ENCODE measurements around the gene IGF2R. TPM values are rescaled to one million over a fixed set of nuclear protein-coding genes. Genes with fewer than 3 reads are reported as not detected.

The IGF2R gene
- total RNA-seq, 1 experiment from 2014 or later = 51.2 TPM

- DNase-seq (ENCODE audit: low spot score) = no peak
Observed at GRCh38 chr6:160044687-160045086, 75.8 kb downstream of the IGF2R start.

- no peak for DNase-seq (ENCODE audit: low spot score)
Observed at GRCh38 chr6:160048471-160048870, 79.6 kb downstream of the IGF2R start.

DNA sequence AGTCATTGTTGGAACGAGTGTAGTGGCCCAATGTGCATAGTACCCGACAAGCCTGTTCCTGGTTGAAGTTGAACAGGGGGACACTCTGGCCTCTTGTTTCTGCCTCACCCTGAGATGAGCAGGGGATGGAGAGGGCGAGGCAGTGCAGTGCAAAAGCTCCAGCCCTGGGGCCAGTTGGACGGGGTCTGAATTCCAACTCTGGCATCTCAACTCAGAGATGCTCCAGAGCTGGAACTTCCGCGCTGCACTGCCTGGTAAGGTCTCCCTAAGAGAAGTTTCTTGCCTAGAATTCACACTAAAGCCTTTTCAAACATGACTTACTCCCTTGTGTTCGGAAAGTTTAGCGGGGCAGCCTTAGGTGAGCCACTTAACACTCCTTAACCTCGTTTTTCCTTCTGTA lies 80.5 kb downstream of the IGF2R start:
- no peak for DNase-seq (ENCODE audit: low spot score)

- no peak for DNase-seq (ENCODE audit: low spot score)
Observed at GRCh38 chr6:160050022-160050421, 81.1 kb downstream of the IGF2R start.

DNA sequence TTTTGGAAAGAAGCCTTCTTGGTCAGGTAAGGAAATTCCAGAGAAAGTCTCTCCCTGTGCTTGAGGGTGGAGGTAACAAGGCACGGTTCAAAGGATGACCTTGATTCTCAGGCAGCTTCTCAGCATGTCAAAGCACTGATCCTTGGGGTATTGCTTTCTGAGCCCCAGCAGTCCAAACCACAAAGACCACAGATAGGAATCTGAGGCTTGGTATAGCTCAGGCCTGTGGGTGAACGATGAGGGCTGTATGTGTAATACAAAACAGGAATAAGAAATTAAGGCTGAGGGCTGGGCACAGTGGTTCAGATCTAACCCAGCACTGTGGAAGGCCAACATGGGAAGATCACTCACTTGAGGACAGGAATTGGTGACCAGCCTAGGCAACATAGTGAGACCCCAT lies 82.5 kb downstream of the IGF2R start:
- no peak for DNase-seq (ENCODE audit: low spot score)

DNA sequence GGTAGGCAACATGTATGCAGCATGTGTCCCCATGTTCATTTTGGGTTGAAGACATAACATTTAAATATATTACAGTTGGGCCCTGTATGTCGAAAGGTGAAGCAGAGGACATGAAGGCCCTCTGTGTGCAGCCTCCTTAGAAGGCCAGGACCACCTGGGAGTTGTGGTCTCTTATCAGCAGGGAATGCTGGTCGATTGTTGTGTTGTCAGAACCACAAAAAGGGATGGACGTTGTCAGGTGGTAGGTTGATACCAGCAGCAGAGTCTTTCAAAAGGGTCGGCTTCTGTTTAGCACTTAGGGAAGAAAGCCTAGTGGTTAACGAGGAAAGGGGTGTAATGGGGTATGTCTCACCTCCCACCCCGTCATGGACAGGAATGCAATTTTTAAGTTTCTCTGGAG lies 85.4 kb downstream of the IGF2R start:
- no peak for DNase-seq (ENCODE audit: low spot score)

DNA sequence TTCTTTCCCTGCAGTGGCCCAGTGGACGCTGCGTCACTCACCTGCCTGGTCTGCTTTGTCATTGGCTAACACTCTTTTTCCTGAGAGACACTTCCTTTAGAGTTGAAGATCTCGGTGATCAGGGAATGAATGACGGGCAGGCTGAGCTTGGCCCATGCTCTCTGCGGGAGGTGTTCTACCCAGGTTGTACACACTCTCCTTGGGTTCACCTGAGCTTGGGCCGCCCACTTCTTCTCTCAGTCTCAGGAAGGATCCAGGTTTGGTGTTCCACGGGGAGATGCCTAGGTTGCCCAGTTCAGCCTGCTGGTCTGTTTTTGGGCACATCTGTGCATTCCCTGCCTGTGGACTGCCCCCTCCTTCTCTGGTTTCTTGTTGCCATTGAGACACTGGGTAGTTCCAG lies 86.0 kb downstream of the IGF2R start:
- DNase-seq (ENCODE audit: low spot score) = no peak

- DNase-seq (ENCODE audit: low spot score) = no peak
Observed at GRCh38 chr6:160055378-160055777, 86.5 kb downstream of the IGF2R start.

DNA sequence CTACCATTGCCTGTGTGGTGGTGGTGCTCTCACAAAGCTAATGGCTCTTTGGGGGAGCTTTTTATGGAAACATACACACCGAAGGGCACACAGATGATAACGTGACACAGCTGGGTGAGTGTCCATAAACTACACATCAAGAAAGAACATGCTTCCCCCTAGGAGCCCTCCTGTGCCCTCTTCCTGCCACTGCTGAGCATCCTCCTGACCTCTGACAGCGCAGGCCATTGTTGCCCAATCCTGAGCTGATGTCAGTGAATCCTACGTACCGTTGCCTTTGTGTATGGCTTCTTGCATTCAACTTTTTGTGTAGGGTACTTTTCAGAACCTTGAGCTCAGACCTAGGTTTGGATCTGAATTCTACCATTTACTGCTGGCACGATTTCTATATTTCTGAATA lies 86.9 kb downstream of the IGF2R start:
- DNase-seq (ENCODE audit: low spot score) = no peak

DNA sequence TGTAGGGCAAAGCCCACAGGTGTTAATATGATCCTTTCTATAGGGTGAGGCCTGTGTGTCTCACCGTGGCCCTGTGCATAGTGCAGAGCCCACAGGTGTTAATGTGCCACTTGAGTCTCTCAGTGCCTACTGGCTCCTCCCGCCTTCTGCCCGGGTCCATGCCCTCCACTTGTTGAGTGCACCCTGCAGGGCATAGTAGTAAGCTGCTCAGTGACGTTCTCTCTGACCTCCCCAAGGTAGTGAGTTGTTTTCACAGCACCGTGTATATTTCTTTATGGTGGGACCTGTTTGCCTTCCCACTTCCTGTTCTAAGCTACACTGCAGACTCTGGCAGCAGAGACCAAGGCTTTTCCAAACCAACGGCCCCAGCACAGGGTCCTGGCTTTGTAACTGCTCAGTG lies 88.2 kb downstream of the IGF2R start:
- no peak for DNase-seq (ENCODE audit: low spot score)

- no peak for DNase-seq (ENCODE audit: low spot score)
Observed at GRCh38 chr6:160058603-160059215, 89.8 kb downstream of the IGF2R start.

GRCh38 chr6:160060221-160060620 lies 91.3 kb downstream of the IGF2R start:
- DNase-seq (ENCODE audit: low spot score) = no peak

- DNase-seq (ENCODE audit: low spot score) = no peak
Observed at GRCh38 chr6:160060920-160061447, 92.1 kb downstream of the IGF2R start.

GRCh38 chr6:160063771-160064413 lies 95.0 kb downstream of the IGF2R start:
- DNase-seq (ENCODE audit: low spot score) = no peak

DNA sequence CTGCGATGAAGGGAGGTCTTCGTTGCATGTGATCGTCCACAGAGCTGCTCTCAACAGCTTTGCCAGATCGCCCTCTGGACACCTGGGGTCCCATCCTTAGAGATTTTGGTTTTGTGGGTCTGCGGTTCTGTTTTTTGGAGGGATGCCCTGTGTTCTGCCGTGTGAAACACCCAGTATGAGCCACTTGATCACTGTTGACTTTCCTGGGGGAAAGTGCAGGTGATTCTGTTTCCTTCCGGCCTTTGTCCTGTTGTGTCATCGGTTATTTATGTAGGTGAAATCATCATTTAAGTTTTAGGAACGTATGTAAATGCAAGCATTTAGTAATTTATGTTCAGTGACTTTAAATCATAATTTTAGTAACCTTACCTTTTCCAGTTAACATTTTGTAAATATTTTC lies 96.3 kb downstream of the IGF2R start:
- DNase-seq (ENCODE audit: low spot score) = no peak

DNA sequence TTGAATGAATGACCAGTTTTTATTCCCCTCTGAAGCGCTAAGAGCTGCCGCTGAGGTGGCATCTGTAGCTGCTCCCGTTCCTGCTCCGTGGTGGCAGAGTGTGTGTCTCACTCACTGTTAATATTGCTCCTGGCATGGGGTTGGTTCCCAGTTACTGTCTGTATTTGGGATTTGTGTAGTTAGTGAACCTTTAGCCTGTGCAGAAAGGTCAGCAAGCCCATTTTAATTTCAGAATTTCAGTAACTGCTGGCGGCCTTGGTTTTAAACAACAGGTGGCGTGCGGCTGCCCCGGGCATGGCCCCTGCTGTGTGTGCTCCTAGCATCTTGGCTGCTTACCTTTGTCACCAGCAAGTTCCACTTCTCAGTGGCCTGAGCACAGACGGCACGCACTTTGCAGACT lies 98.7 kb downstream of the IGF2R start:
- no peak for DNase-seq (ENCODE audit: low spot score)

GRCh38 chr6:160068346-160068745 lies 99.5 kb downstream of the IGF2R start:
- DNase-seq (ENCODE audit: low spot score) = no peak

DNA sequence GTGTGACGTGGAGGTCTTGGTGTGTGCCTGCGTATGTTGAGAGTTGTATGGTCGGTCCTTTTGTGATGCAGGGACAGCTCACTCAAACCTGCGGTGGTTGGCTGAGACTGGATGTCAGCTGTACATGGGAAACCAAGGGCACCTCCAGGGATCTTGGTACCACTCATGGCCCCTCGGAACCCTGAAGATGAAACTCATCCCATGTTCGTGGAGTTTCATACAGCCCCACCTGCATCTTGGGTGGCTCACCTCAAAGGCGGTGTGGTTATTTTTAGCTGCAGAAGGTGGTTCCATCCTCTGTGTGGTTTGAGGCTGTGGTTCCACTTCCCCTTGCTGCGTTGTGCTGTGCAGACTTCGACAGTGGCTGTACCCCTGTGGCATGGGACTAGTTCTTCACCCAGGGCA lies 100.2 kb downstream of the IGF2R start:
- no peak for DNase-seq (ENCODE audit: low spot score)

DNA sequence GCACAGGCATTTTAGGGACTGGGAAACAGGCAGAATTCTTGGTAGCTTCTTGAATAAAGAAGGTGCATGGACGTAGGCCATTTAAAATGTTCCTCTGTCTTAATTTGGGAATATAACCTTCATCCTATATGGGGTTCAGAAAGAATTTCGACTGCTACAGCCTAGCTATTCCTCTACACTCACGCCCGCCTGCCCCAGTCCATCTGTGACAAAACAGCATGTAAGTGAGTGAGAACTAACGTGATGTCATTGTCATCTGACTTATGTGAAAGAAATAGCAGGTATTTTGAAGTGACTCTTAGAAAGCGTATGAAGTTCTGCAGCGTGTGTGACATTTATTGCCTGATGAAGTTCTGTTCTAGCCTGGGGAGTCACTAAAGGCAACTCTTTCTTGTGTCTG lies 100.6 kb downstream of the IGF2R start:
- DNase-seq (ENCODE audit: low spot score) = no peak

DNA sequence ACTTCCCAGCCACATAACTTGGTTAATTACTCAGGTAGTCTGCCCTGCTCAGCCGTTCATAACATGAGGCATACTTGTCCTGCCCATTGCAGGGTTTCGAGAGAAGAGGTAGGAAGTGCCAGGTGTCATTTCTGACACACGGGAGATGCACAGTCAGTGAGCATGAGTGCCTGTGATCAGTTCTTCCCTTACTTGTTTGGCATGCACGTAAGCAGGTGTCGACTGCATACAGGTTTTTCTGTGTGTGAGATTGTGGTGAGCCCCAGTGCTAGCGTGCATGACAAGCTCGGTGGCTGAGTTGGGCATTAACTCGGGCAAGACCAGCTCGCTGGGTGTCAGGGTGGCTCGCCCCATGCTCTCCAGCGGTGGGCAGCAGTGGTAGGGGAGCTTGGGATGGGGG lies 101.5 kb downstream of the IGF2R start:
- no peak for DNase-seq (ENCODE audit: low spot score)

GRCh38 chr6:160070831-160071230 lies 101.9 kb downstream of the IGF2R start:
- no peak for DNase-seq (ENCODE audit: low spot score)

DNA sequence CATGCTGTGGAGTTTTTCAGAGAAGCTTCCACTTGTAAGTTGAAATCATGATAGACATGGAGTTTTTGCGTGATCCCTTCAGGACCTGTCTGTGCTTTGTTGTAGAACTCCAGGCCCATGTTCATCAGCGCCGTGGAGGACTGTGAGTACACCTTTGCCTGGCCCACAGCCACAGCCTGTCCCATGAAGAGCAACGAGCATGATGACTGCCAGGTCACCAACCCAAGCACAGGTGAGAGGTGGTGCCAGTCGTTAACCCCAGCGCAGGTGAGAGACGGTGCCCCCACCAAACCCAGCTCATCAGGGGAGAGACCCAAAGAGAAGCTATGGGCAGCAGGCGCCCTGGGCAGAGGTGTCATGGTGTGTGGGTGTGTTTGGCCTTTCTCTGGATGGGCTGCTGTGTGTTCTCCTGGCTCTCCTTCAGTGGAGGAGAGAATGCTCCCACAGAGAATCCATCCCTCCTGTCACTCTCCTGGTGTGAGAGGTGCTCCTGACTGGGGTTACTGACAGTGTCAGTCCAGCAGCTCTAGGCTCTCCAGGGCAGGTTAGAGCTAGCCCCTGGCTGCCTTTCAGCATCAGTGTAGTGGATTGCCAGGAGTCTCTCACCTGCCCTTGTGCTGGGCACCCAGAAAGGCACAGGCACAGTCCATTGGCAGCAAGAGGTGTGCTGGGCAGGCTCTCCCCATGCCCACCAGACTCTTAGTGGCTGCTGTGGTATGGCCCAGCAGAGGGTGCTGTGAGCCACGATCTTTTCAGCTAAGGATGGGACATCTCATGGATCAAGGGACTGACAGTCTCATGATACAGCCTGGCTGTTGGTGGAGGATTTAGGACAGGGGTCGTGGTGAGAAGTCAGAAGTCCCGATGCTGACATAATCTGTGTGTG lies 103.2 kb downstream of the IGF2R start:
- DNase-seq (ENCODE audit: low spot score) = peak; percentile 8

- DNase-seq (ENCODE audit: low spot score) = no peak
Observed at GRCh38 chr6:160073272-160073671, 104.4 kb downstream of the IGF2R start.

Measured in HT-29 (cell line).